Gastrocnemius medialis (tissue), 4 donors: ENCODE data around the gene HSPA4. TPM values are rescaled to one million over a fixed set of nuclear protein-coding genes. Genes with fewer than 3 reads are reported as not detected.
"Not testable (repeated sequence)": the region's sequence is repeated elsewhere in the genome, so short reads cannot be mapped to it uniquely, and the experiment has no call there.

Source experiments
- ATAC-seq, 2 donors: fragments of 150-250 bp; one replicate each; pipeline ENCODE4 v1.9.1; 2016
- DNase-seq, 2 donors: peaks; one replicate each; pipeline ENCODE4 v3.0.0-alpha.2; 2019
- H3K27ac ChIP-seq, 4 donors: fragments of 200-600 bp; sonication (generic); 1 replicate in 1 of 4; 2 replicates in 3 of 4; pipeline ENCODE4 v1.5.1; 2016 to 2018; ENCODE audit warnings: mild to moderate bottlenecking in 2 of 4, moderate library complexity in 1 of 4
- H3K27me3 ChIP-seq, 3 donors: fragments of 200-600 bp; sonication (generic) in 2 of 3; 1 replicate in 1 of 3; 2 replicates in 2 of 3; pipeline versions ENCODE4 v1.5.1 to v1.6.0; 2016 to 2019; ENCODE audit warnings: mild to moderate bottlenecking in 1 of 3, moderate library complexity in 1 of 3
- H3K36me3 ChIP-seq, 2 donors: fragments of 200-600 bp; sonication (generic) in 1 of 2; one replicate each; pipeline ENCODE4 v1.5.1; 2017 to 2018
- H3K4me1 ChIP-seq, 2 donors: fragments of 200-600 bp; sonication (generic) in 1 of 2; one replicate each; pipeline ENCODE4 v1.5.1; 2016 to 2017; ENCODE audit warnings: mild to moderate bottlenecking in 2 of 2
- H3K4me3 ChIP-seq, 4 donors: fragments of 200-600 bp; sonication (generic) in 3 of 4; 1 replicate in 1 of 4; 2 replicates in 3 of 4; pipeline ENCODE4 v1.5.1; 2016 to 2019; ENCODE audit warnings: mild to moderate bottlenecking in 2 of 4
- H3K9me3 ChIP-seq, 3 donors: fragments of 200-600 bp; sonication (generic) in 2 of 3; 1 replicate in 1 of 3; 2 replicates in 2 of 3; pipeline ENCODE4 v1.5.1; 2016 to 2019
- CTCF ChIP-seq, 5 experiments: fragments of 450-650 bp in 3 of 5; fragments of 200-600 bp in 2 of 5; sonication (generic) in 2 of 5; IDR thresholded peaks in 4 of 5; conservative IDR thresholded peaks in 1 of 5; 1 replicate in 4 of 5; 2 replicates in 1 of 5; pipeline ENCODE4 v1.5.1; 2016 to 2019; ENCODE audit warnings: antibody characterized with exemption in 5 of 5, mild to moderate bottlenecking in 3 of 5, moderate library complexity in 3 of 5
- POLR2A ChIP-seq, 2 donors: fragments of 450-650 bp; IDR thresholded peaks; one replicate each; pipeline ENCODE4 v1.6.1; 2017; ENCODE audit warnings: antibody characterized with exemption in 2 of 2, mild to moderate bottlenecking in 2 of 2, moderate library complexity in 2 of 2
- in situ Hi-C, 4 donors: fragments of 200-750 bp; cut with MboI; loops; one replicate each; pipeline versions ENCODE4 v1.15.0 to v1.8.0; 2017; ENCODE audit warnings: low sequenced_read_pairs in 4 of 4
- intact Hi-C: fragments of 100-400 bp; cut with DNase I; formaldehyde crosslinking; loops from one replicate; pipeline ENCODE4 v1.15.1; 2023; ENCODE audit warnings: low total_unique reads
- total RNA-seq, 4 donors: library from RNA; depleted of rRNA; stranded (reverse); fragments of >200 nt; gene quantifications; one replicate each; pipeline versions ENCODE4 v1.1.0 to v1.2.3, GENCODE V29; 2016

The HSPA4 gene
- total RNA-seq, 4 donors from 2014 or later: 62.6 to 96.4 (median 74.1) TPM

DNA sequence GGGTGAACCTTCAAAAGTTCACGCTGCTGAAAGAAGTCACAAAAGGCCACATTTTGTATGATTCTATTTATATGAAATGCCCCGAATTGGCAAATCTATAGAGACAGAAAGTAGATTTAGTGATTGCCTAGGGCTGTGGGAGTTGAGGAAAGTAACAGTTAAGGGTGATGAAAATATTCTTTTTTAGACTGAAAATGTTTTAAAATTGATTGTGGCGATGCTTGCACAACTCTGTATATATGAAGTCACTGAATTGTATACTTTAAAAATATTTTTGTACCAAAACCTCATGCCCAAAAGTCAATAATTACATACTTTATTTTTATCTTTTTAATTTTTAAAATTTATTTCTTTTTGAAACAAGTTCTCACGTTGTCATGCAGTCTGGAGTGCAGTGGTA, 30.3 kb downstream of the HSPA4 start:
- peaks cover 0 to 27% of the 10 kb centered on the region in 2 donors for H3K36me3 ChIP-seq
- in situ Hi-C loops: no loop called here
- ATAC-seq: no peak

GRCh38 chr5:133083901-133084300, 32.1 kb downstream of the HSPA4 start:
- Histone ChIP-seq H3K4me3 (no peak overlapping the region), H3K4me1 (no peaks in the 10 kb centered on the region), H3K27me3 (no peaks in the 10 kb centered on the region), H3K9me3 (no peaks in the 10 kb centered on the region), H3K36me3 (peaks cover 0 to 38% of the 10 kb centered on the region in 2 donors), H3K27ac (no peak overlapping the region)
- intact Hi-C loops (no loop called here), in situ Hi-C loops (no loop called here)
- ATAC-seq: no peak
- DNase-seq: no peak
- TF ChIP-seq CTCF (IDR thresholded peaks at IDR 0.05 in 4 of 5, conservative IDR thresholded peaks at IDR 0.05 in 1 of 5) (no peak), POLR2A (IDR thresholded peaks at IDR 0.05) (no peak)

More for the DNA sequence above, 30.3 kb downstream of the HSPA4 start:
- DNase-seq: no peak
- no peaks in the 10 kb centered on the region for H3K9me3 ChIP-seq
- H3K27ac ChIP-seq: no peak overlapping the region
- no peak overlapping the region for H3K4me3 ChIP-seq
- no peaks in the 10 kb centered on the region for H3K4me1 ChIP-seq
- no peaks in the 10 kb centered on the region for H3K27me3 ChIP-seq
- intact Hi-C loops: no loop called here
- TF ChIP-seq POLR2A (IDR thresholded peaks at IDR 0.05) (no peak), CTCF (IDR thresholded peaks at IDR 0.05 in 4 of 5, conservative IDR thresholded peaks at IDR 0.05 in 1 of 5) (no peak)

DNA sequence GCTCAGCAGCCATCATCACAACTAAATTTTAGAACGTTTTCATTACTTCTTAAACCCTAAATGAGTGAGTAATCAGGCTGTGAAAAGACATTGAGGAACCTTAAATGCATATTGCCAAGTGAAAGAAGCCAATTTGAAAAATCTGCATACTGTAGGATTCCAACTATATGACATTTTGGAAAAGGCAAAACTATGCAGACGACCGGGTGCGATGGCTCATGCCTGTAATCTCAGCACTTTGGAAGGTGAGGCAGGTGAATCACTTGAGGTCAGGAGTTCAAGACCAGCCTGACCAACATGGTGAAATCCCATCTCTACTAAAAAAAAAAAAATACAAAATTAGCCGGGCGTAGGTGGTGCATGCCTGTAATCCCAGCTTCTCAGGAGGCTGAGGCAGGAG, 33.4 kb downstream of the HSPA4 start:
- ATAC-seq, in situ Hi-C loops: not testable (repeated sequence)

DNA sequence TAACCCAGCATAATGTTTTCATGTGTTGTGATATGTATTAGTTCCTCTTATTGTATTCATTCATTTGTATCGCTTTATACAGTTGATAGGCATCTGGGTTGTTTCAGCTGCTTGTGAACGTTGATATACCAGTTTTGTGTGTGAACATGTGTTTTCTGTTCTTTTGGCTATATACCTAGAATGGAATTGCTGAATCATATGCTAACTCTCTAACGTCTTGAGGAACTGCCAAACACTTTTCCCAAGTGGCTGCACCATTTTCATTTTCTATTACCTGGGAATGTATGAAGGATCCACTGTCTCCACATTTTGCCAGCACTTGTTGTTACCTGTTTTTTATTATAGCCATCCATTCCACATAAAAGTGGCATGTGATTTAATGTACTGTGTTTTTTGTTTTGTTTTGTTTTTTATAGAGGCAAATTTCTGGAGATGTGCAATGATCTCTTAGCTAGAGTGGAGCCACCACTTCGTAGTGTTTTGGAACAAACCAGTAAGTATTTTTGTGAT, 34.6 kb downstream of the HSPA4 start:
- in situ Hi-C loops (no loop called here), intact Hi-C loops (no loop called here)
- Histone ChIP-seq H3K36me3 (peaks cover 0 to 58% of the 10 kb centered on the region in 2 donors), H3K27me3 (no peaks in the 10 kb centered on the region), H3K4me3 (no peak overlapping the region), H3K4me1 (no peaks in the 10 kb centered on the region), H3K9me3 (no peaks in the 10 kb centered on the region), H3K27ac (no peak overlapping the region)
- ATAC-seq (no peak), DNase-seq (no peak)
- TF ChIP-seq POLR2A (IDR thresholded peaks at IDR 0.05) (no peak), CTCF (IDR thresholded peaks at IDR 0.05 in 4 of 5, conservative IDR thresholded peaks at IDR 0.05 in 1 of 5) (no peak)

More for the DNA sequence above, 33.4 kb downstream of the HSPA4 start:
- H3K27ac ChIP-seq, DNase-seq, H3K27me3 ChIP-seq, H3K4me1 ChIP-seq, intact Hi-C loops, H3K4me3 ChIP-seq, H3K9me3 ChIP-seq: not testable (repeated sequence)
- peaks cover 0 to 51% of the 10 kb centered on the region in 2 donors for H3K36me3 ChIP-seq

DNA sequence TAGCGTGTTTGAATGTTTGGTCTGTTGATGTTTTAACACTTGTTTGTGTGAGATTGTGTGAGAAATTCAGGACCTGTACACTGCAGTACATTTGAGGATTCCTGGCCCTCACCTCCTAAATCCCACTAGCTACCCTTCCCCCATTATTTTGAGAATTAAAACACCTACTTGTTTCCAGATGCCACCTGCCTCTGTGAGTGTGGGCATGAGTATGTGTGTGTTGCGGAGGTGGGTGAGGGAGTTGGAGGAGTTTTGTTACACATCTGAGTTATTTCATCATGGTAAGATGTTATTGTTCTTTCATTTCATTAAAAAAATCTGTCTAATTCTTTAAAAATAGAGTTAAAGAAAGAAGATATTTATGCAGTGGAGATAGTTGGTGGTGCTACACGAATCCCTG, 36.3 kb downstream of the HSPA4 start:
- Histone ChIP-seq H3K27me3 (no peaks in the 10 kb centered on the region), H3K27ac (no peak overlapping the region), H3K4me3 (no peak overlapping the region), H3K36me3 (peaks cover 0 to 66% of the 10 kb centered on the region in 2 donors), H3K4me1 (no peaks in the 10 kb centered on the region), H3K9me3 (no peaks in the 10 kb centered on the region)
- DNase-seq (no peak), ATAC-seq (no peak)
- intact Hi-C loops (no loop called here), in situ Hi-C loops (no loop called here)
- TF ChIP-seq POLR2A (IDR thresholded peaks at IDR 0.05) (no peak), CTCF (IDR thresholded peaks at IDR 0.05 in 4 of 5, conservative IDR thresholded peaks at IDR 0.05 in 1 of 5) (no peak)
